Ascending aorta (tissue), 2 donors: ENCODE results near the gene SMDT1. TPM values are rescaled to one million over a fixed set of nuclear protein-coding genes. Genes with fewer than 3 reads are reported as not detected.

Source experiments
- DNase-seq, 2 donors: peaks; one replicate each; pipeline ENCODE4 v3.0.0-alpha.2; 2019; ENCODE audit warnings: low spot score in 2 of 2
- H3K27ac ChIP-seq, 2 donors: fragments of 200-600 bp; sonication (generic); one replicate each; pipeline ENCODE4 v1.5.1; 2016 to 2017; ENCODE audit warnings: mild to moderate bottlenecking in 1 of 2
- H3K27me3 ChIP-seq: fragments of 200-600 bp; sonication (generic); one replicate; pipeline ENCODE4 v1.5.1; 2017
- H3K36me3 ChIP-seq, 2 donors: fragments of 200-600 bp; sonication (generic); one replicate each; pipeline ENCODE4 v1.5.1; 2016
- H3K4me1 ChIP-seq, 2 donors: fragments of 200-600 bp; sonication (generic); one replicate each; pipeline ENCODE4 v1.5.1; 2016 to 2017; ENCODE audit warnings: mild to moderate bottlenecking in 1 of 2
- H3K4me3 ChIP-seq, 2 donors: fragments of 200-600 bp; sonication (generic); one replicate each; pipeline ENCODE4 v1.5.1; 2016 to 2017; ENCODE audit warnings: mild to moderate bottlenecking in 1 of 2
- H3K9me3 ChIP-seq, 2 donors: fragments of 200-600 bp; sonication (generic); one replicate each; pipeline ENCODE4 v1.5.1; 2016
- intact Hi-C: fragments of 100-400 bp; cut with DNase I; formaldehyde crosslinking; loops from one replicate; pipeline ENCODE4 v1.15.1; 2023
- total RNA-seq: library from RNA; depleted of rRNA; stranded (reverse); fragments of >200 nt; gene quantifications from one replicate; pipeline ENCODE4 v1.1.0, GENCODE V29; 2016
- TF ChIP-seq, protein P1 (sequence below), 3 experiments: fragments of 200-600 bp in 2 of 3; fragments of 450-650 bp in 1 of 3; sonication (generic) in 2 of 3; IDR thresholded peaks; one replicate each; pipeline ENCODE4 v1.5.1; 2016 to 2019; ENCODE audit warnings: antibody characterized with exemption in 3 of 3, mild to moderate bottlenecking in 1 of 3, moderate library complexity in 1 of 3

SMDT1 gene
- total RNA-seq, 1 donor from 2014 or later, result 1.3 TPM

DNA sequence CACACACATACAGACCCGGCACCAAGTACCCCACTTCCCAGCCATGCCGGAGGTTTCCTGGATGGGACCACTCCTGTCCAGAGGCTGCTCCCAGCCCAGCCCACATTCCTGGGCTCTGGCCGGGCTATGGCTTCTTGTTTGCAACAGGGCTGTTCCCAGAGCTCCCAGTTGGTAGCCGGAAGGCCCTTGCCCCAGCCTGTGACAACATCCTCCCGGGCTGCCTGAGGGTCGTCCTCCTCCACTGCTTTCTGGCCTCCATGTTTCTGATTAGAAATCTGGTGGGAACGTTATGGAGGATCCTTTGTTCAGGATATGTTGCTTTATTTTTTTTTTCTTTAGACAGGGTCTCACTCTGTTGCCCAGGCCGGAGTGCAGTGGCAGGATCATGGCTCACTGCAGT, 52.1 kb downstream of the SMDT1 start:
- Histone ChIP-seq H3K4me3 (no peak overlapping the region), H3K4me1 (no peaks in the 10 kb centered on the region), H3K36me3 (no peaks in the 10 kb centered on the region), H3K9me3 (no peaks in the 10 kb centered on the region), H3K27me3 (no peaks in the 10 kb centered on the region), H3K27ac (no peak overlapping the region)
- peak in 1 of 2 donors; percentile 62 for DNase-seq
- TF ChIP-seq, protein P1, sequence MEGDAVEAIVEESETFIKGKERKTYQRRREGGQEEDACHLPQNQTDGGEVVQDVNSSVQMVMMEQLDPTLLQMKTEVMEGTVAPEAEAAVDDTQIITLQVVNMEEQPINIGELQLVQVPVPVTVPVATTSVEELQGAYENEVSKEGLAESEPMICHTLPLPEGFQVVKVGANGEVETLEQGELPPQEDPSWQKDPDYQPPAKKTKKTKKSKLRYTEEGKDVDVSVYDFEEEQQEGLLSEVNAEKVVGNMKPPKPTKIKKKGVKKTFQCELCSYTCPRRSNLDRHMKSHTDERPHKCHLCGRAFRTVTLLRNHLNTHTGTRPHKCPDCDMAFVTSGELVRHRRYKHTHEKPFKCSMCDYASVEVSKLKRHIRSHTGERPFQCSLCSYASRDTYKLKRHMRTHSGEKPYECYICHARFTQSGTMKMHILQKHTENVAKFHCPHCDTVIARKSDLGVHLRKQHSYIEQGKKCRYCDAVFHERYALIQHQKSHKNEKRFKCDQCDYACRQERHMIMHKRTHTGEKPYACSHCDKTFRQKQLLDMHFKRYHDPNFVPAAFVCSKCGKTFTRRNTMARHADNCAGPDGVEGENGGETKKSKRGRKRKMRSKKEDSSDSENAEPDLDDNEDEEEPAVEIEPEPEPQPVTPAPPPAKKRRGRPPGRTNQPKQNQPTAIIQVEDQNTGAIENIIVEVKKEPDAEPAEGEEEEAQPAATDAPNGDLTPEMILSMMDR (IDR thresholded peaks at IDR 0.05), result no peak
- intact Hi-C loops, result no loop called here

DNA sequence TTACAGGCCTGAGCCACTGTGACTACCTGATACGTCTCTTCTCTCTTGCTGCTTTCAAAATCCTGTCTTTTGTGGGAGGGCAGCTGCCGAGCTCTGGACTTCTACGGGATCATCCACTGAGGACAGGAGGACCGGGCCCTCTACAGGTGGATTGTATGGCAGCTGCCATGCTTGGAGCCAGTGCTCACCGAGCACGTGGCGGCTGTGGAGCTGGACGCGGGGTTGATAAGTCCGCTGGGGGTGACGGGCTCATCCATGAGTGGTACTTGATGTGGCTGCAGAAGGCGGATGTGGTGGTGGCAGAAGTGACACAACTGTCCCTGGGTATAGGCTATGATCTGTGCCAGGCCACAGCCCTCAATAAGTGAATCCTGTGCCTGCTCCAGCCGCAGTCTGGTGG, 53.0 kb downstream of the SMDT1 start:
- H3K9me3 ChIP-seq, result no peaks in the 10 kb centered on the region
- H3K4me1 ChIP-seq, result no peaks in the 10 kb centered on the region
- H3K27ac ChIP-seq, result no peak overlapping the region
- peak in 1 of 2 donors; percentile 59 for DNase-seq
- intact Hi-C loops, result no loop called here
- TF ChIP-seq, protein P1 (IDR thresholded peaks at IDR 0.05), result no peak
- no peaks in the 10 kb centered on the region for H3K27me3 ChIP-seq
- no peak overlapping the region for H3K4me3 ChIP-seq
- H3K36me3 ChIP-seq, result no peaks in the 10 kb centered on the region

Other genes starting within 250 kb of the SMDT1 start
- gene SREBF2, start 246.6 kb upstream of the SMDT1 start, total RNA-seq, result 46.1 TPM
- not detected for gene SHISA8, start 164.6 kb upstream of the SMDT1 start, total RNA-seq
- gene TNFRSF13C, start 152.9 kb upstream of the SMDT1 start, total RNA-seq, result not detected
- gene CENPM, start 132.5 kb upstream of the SMDT1 start, total RNA-seq, result not detected
- gene SEPTIN3, start 110.3 kb upstream of the SMDT1 start, total RNA-seq, result not detected
- not detected for gene WBP2NL, start 80.9 kb upstream of the SMDT1 start, total RNA-seq
- 52.3 TPM for gene NAGA, start 8.9 kb upstream of the SMDT1 start, total RNA-seq
- gene PHETA2, start 5.5 kb upstream of the SMDT1 start, total RNA-seq, result 41.5 TPM
- 23.9 TPM for gene NDUFA6, start 11.1 kb downstream of the SMDT1 start, total RNA-seq
- 0.53 TPM for gene CYP2D6, start 51.1 kb downstream of the SMDT1 start, total RNA-seq
- 11.9 TPM for gene TCF20, start 191.0 kb downstream of the SMDT1 start, total RNA-seq